Skeletal muscle tissue (tissue), 4 donors: Measurements from ENCODE around the gene NDST3. TPM values are rescaled to one million over a fixed set of nuclear protein-coding genes. Genes with fewer than 3 reads are reported as not detected.

Experiments used
- H3K27ac ChIP-seq: one replicate; pipeline ENCODE4 v1.7.0; 2013; ENCODE audit warnings: mild to moderate bottlenecking, low read depth, low read length, inconsistent platforms
- H3K27me3 ChIP-seq, 3 donors: one replicate each; pipeline ENCODE4 v1.7.0; 2013; ENCODE audit warnings: low read length in 3 of 3; ENCODE audit not compliant: control insufficient read depth in 3 of 3, insufficient read depth in 3 of 3
- H3K36me3 ChIP-seq, 3 donors: one replicate each; pipeline ENCODE4 v1.7.0; 2013; ENCODE audit warnings: low read length in 3 of 3; ENCODE audit not compliant: control insufficient read depth in 3 of 3, insufficient read depth in 3 of 3
- H3K4me1 ChIP-seq, 3 donors: one replicate each; pipeline ENCODE4 v1.7.0; 2013; ENCODE audit warnings: low read length in 3 of 3, mild to moderate bottlenecking in 3 of 3; ENCODE audit not compliant: control insufficient read depth in 3 of 3, insufficient read depth in 3 of 3
- H3K4me3 ChIP-seq, 3 donors: one replicate each; pipeline ENCODE4 v1.7.0; 2013; ENCODE audit warnings: low read length in 3 of 3
- H3K9ac ChIP-seq, 3 donors: one replicate each; pipeline ENCODE4 v1.7.0; 2013; ENCODE audit warnings: low read length in 3 of 3, mild to moderate bottlenecking in 3 of 3, moderate library complexity in 2 of 3, low read depth in 1 of 3
- H3K9me3 ChIP-seq, 3 donors: one replicate each; pipeline ENCODE4 v1.7.0; 2013; ENCODE audit warnings: low read length in 3 of 3; ENCODE audit not compliant: control insufficient read depth in 3 of 3
- total RNA-seq: library from RNA; depleted of rRNA; stranded (reverse); fragments of >200 nt; gene quantifications from one replicate; pipeline ENCODE4 v1.2.3, GENCODE V29; 2014
- donor health status: Osteomylitis.

NDST3 gene
- total RNA-seq, 1 donor from 2014 or later = under 0.01 TPM

- Histone ChIP-seq H3K4me1 (no peaks in the 10 kb centered on the region), H3K4me3 (no peak overlapping the region), H3K27me3 (no peaks in the 10 kb centered on the region), H3K36me3 (no peaks in the 10 kb centered on the region), H3K27ac (no peak overlapping the region), H3K9me3 (no peaks in the 10 kb centered on the region), H3K9ac (no peak overlapping the region)
Measured at GRCh38 chr4:118113220-118113619, 78.9 kb downstream of the NDST3 start.

DNA sequence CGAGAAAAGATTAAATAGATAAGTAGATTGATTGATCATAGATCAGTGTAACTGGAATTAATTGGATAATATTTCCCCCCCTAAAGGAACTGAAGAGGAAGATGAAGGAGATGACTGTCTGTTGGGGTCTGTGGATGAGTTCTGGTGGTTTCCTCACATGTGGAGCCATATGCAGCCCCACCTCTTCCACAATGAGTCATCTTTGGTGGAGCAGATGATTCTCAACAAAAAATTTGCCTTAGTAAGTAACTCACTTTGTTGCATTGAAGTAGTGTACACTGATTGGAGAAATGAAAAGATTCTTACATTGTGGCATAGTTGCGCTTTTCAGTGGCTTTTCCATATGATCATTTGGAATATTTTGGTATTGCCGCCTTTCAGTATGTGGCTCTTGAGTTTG, 80.4 kb downstream of the NDST3 start:
- H3K4me3 ChIP-seq = no peak overlapping the region
- no peaks in the 10 kb centered on the region for H3K36me3 ChIP-seq
- no peak overlapping the region for H3K27ac ChIP-seq
- no peaks in the 10 kb centered on the region for H3K27me3 ChIP-seq
- no peak overlapping the region for H3K9ac ChIP-seq
- no peaks in the 10 kb centered on the region for H3K4me1 ChIP-seq
- no peaks in the 10 kb centered on the region for H3K9me3 ChIP-seq

DNA sequence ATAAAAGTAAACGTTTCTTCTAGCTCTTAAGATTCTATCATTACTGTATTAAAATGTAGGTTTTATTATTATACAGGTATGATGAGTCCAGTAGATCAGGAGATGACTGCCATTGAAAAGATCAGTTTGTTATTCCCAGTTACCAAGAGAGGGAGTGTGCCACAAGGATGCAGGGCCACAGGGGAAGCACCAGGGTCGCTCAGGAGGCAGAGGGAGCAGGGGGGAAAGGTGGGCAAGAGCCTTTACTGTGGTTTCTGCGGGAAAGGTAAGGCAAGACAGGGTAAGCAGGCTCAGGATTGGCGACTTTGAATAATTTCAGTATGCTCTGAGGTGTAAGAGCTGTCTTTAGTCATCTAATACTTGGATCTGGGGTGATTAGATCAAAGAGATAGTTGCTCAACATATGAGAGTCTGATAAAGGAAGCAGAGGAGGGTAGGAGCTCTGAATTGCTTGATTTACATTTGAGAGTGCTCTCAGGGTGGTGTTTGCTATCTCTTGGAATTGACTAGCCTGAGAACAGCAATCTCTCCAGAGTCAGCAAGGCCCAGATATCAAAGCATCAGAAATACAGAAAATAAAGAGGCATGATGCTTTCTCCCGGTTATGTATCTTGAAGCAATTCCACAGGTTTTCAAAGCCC, 86.0 kb downstream of the NDST3 start:
- no peak overlapping the region for H3K4me3 ChIP-seq
- H3K36me3 ChIP-seq = no peaks in the 10 kb centered on the region
- no peak overlapping the region for H3K9ac ChIP-seq
- no peaks in the 10 kb centered on the region for H3K4me1 ChIP-seq
- no peaks in the 10 kb centered on the region for H3K27me3 ChIP-seq
- H3K9me3 ChIP-seq = no peaks in the 10 kb centered on the region
- H3K27ac ChIP-seq = no peak overlapping the region

- no peak overlapping the region for H3K4me3 ChIP-seq
- H3K27me3 ChIP-seq = no peaks in the 10 kb centered on the region
- no peak overlapping the region for H3K27ac ChIP-seq
- H3K4me1 ChIP-seq = no peaks in the 10 kb centered on the region
- H3K9ac ChIP-seq = no peak overlapping the region
- H3K9me3 ChIP-seq = no peaks in the 10 kb centered on the region
- no peaks in the 10 kb centered on the region for H3K36me3 ChIP-seq
Measured at GRCh38 chr4:118124997-118125396, 90.7 kb downstream of the NDST3 start.

GRCh38 chr4:118139241-118139640, 105.0 kb downstream of the NDST3 start:
- H3K36me3 ChIP-seq = no peaks in the 10 kb centered on the region
- H3K9ac ChIP-seq = no peak overlapping the region
- H3K27me3 ChIP-seq = no peaks in the 10 kb centered on the region
- H3K9me3 ChIP-seq = no peaks in the 10 kb centered on the region
- H3K27ac ChIP-seq = no peak overlapping the region
- no peak overlapping the region for H3K4me3 ChIP-seq
- H3K4me1 ChIP-seq = no peaks in the 10 kb centered on the region

- Histone ChIP-seq H3K9me3 (no peaks in the 10 kb centered on the region), H3K9ac (no peak overlapping the region), H3K27me3 (no peaks in the 10 kb centered on the region), H3K4me1 (no peaks in the 10 kb centered on the region), H3K36me3 (no peaks in the 10 kb centered on the region), H3K4me3 (no peak overlapping the region), H3K27ac (no peak overlapping the region)
Measured at GRCh38 chr4:118141240-118141639, 107.0 kb downstream of the NDST3 start.

DNA sequence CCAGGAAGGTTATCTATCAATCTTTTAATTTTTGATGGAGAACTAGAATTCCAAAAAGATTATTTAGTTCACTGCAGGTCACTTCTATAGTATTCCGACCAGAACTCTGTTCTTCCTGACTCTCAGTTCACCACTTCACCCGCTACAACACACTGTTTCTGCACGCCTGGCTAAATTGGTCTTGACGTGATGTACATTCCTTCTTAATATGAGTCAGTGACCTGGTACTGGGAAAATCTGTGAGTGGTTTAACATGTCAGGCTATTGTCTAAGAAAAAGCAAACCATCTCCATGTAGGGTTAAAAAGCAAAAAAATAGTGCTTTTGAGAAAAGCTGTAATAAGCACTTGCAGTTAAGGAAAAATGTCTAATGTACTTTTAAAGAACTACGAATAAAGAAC, 120.4 kb downstream of the NDST3 start:
- H3K27ac ChIP-seq = no peak overlapping the region
- H3K36me3 ChIP-seq = no peaks in the 10 kb centered on the region
- no peak overlapping the region for H3K9ac ChIP-seq
- H3K9me3 ChIP-seq = peaks cover 0 to 2% (median 0%) of the 10 kb centered on the region in 3 donors
- no peaks in the 10 kb centered on the region for H3K4me1 ChIP-seq
- H3K4me3 ChIP-seq = no peak overlapping the region
- no peaks in the 10 kb centered on the region for H3K27me3 ChIP-seq

DNA sequence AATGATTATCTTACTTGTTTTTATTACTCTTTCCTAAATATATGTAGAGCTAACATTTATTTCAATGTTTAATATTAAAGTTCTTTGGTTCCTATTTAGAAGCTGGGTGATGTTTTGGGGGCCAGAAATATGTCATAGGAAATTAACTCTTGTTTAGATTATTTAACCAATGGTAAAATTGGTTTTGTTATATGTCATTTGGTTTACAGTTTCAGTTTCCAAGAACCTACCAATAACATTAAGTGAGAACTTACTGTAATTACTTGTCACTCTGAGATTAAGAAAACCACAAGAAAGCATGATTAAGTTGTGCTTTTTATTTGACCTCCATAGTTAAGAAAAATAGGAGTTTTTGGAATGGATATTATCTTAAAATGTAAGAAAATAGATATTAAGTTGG, 121.2 kb downstream of the NDST3 start:
- Histone ChIP-seq H3K4me1 (no peaks in the 10 kb centered on the region), H3K27me3 (no peaks in the 10 kb centered on the region), H3K9me3 (peaks cover 0 to 2% (median 0%) of the 10 kb centered on the region in 3 donors)

DNA sequence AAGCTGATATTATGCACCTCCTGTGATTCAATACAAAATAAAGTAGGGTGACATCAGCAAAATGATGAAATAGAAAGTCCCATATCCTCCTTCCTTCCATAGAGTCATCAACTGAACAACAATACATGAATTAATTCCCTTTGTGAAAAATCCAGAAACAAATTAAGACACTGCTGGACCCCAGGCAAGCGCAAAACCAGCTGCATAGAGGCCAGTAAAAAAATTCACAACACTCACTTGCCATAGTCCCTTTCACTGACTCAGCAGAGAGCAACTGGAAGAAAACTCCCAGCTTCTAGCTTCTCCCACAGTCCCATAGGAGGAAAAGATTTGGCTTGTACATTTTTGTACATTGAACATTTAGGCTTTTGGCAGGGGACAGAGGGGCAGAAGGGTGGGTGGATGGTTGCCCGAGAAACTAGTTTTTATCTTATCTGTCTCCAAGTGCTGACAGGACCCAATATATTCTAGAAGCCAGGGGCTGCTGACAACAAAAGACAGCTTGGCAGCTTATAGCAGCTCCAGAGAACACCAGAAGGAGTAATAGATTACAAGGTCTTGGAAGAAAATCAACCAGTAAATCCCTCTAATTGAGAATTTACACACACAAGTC, 124.6 kb downstream of the NDST3 start:
- H3K36me3 ChIP-seq = no peaks in the 10 kb centered on the region
- H3K4me3 ChIP-seq = no peak overlapping the region
- H3K9ac ChIP-seq = no peak overlapping the region
- no peak overlapping the region for H3K27ac ChIP-seq
- H3K9me3 ChIP-seq = no peaks in the 10 kb centered on the region
- H3K4me1 ChIP-seq = no peaks in the 10 kb centered on the region
- H3K27me3 ChIP-seq = no peaks in the 10 kb centered on the region

More for the DNA sequence above, 121.2 kb downstream of the NDST3 start:
- no peak overlapping the region for H3K9ac ChIP-seq
- no peak overlapping the region for H3K4me3 ChIP-seq
- H3K36me3 ChIP-seq = no peaks in the 10 kb centered on the region
- no peak overlapping the region for H3K27ac ChIP-seq

DNA sequence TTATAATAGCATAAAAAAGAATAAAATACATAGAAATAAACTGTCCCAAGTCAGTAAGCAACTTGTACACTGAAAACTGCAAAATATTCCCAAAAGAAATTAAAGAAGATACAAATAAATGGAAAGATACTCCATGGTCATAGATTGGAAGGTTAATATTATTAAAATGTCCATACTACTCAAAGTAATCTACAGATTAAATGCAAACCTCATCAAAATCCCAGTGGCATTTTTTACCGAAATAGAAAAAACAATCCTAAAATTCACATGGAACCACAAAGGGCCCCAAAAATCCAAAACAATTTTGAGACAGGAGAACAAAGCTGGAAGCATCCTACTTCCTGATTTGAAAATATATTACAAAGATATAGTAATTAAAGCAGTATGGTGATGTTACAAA, 133.0 kb downstream of the NDST3 start:
- Histone ChIP-seq H3K4me3 (no peak overlapping the region), H3K27ac (no peak overlapping the region), H3K4me1 (no peaks in the 10 kb centered on the region), H3K36me3 (no peaks in the 10 kb centered on the region), H3K9ac (no peak overlapping the region), H3K27me3 (no peaks in the 10 kb centered on the region), H3K9me3 (peaks cover 0 to 6% (median 3%) of the 10 kb centered on the region in 3 donors)
